A673 (cell line): ENCODE data around the gene TMPRSS6. TPM values are rescaled to one million over a fixed set of nuclear protein-coding genes. Genes with fewer than 3 reads are reported as not detected.

ENCODE experiments used
- BruUV-seq: library from RNA; stranded (reverse); fragments of 400-500 nt; replicated peaks from 2 replicates; lab custom pipeline; 2021; lab: Mats Ljungman, UMichigan
- CTCF ChIA-PET: fragments of 300-600 bp; sonication (Branson Sonifier 250); formaldehyde crosslinking; loops from one replicate; lab custom pipeline; 2022; ENCODE audit warnings: antibody characterized with exemption; lab: Charles Lee
- POLR2A ChIA-PET: fragments of 300-600 bp; sonication (Branson Sonifier 250); formaldehyde crosslinking; loops from one replicate; lab custom pipeline; 2022; ENCODE audit warnings: antibody characterized with exemption; ENCODE audit not compliant: low non-redundant PET; lab: Charles Lee
- DNase-seq: peaks from one replicate; pipeline ENCODE4 v3.0.0-alpha.2; 2015; ENCODE audit warnings: low spot score
- H3K27ac ChIP-seq: fragments of 200-600 bp; sonication (generic); 2 replicates; pipeline ENCODE4 v1.5.1; 2016; ENCODE audit warnings: mixed run types, low read depth, mild to moderate bottlenecking, mixed read lengths, antibody characterized with exemption, low read length; ENCODE audit not compliant: poor library complexity, severe bottlenecking
- H3K27me3 ChIP-seq: fragments of 200-600 bp; sonication (generic); replicated peaks from 2 replicates; pipeline ENCODE4 v1.6.1; 2017; ENCODE audit warnings: mixed run types, low read depth, mild to moderate bottlenecking, mixed read lengths, antibody characterized with exemption, low read length; ENCODE audit not compliant: insufficient read depth, poor library complexity
- H3K36me3 ChIP-seq: fragments of 200-600 bp; sonication (generic); 2 replicates; pipeline ENCODE4 v1.6.1; 2016; ENCODE audit warnings: mixed run types, mild to moderate bottlenecking, mixed read lengths, antibody characterized with exemption, low read length; ENCODE audit not compliant: insufficient read depth, poor library complexity, severe bottlenecking
- H3K4me1 ChIP-seq: fragments of 200-600 bp; sonication (generic); 2 replicates; pipeline ENCODE4 v1.6.1; 2017; ENCODE audit warnings: mixed run types, mild to moderate bottlenecking, mixed read lengths, antibody characterized with exemption, low read length; ENCODE audit not compliant: insufficient read depth, poor library complexity, severe bottlenecking
- H3K4me3 ChIP-seq: fragments of 200-600 bp; sonication (generic); 2 replicates; pipeline ENCODE4 v1.5.1; 2016; ENCODE audit warnings: low read depth, mixed run types, mild to moderate bottlenecking, mixed read lengths, low read length; ENCODE audit not compliant: poor library complexity, severe bottlenecking
- H3K9me3 ChIP-seq: fragments of 200-600 bp; sonication (generic); 2 replicates; pipeline ENCODE4 v1.6.1; 2016; ENCODE audit warnings: mixed run types, low read depth, mild to moderate bottlenecking, mixed read lengths, antibody characterized with exemption, low read length; ENCODE audit not compliant: poor library complexity, severe bottlenecking
- EZH2 ChIP-seq: fragments of 200-600 bp; sonication (generic); IDR thresholded peaks from 2 replicates; pipeline ENCODE4 v1.6.1; 2017; ENCODE audit warnings: borderline replicate concordance, low read depth, mild to moderate bottlenecking, mixed read lengths, antibody characterized with exemption, low read length; ENCODE audit not compliant: poor library complexity, severe bottlenecking
- intact Hi-C: fragments of 100-400 bp; cut with micrococcal nuclease; formaldehyde crosslinking; loops from one replicate; pipeline ENCODE4 v1.10.0; 2022; ENCODE audit not compliant: unreplicated experiment
- total RNA-seq: library from RNA; stranded (reverse); gene quantifications from 2 replicates; pipeline ENCODE4 v1.2.3, GENCODE V29; 2021
- TF ChIP-seq, protein P1 (sequence below): fragments of 300-800, 200-600 bp; sonication (generic); conservative IDR thresholded peaks from 2 replicates; pipeline ENCODE4 v1.5.1; 2017; ENCODE audit warnings: low read depth, mild to moderate bottlenecking, antibody characterized with exemption, low read length, moderate library complexity, mixed read lengths

TMPRSS6 gene
- total RNA-seq, 1 experiment from 2014 or later = not detected

GRCh38 chr22:37107816-37108621 is 1.5 kb downstream of the TMPRSS6 start:
- no peaks in the 10 kb centered on the region for H3K36me3 ChIP-seq
- TF ChIP-seq, protein P1, sequence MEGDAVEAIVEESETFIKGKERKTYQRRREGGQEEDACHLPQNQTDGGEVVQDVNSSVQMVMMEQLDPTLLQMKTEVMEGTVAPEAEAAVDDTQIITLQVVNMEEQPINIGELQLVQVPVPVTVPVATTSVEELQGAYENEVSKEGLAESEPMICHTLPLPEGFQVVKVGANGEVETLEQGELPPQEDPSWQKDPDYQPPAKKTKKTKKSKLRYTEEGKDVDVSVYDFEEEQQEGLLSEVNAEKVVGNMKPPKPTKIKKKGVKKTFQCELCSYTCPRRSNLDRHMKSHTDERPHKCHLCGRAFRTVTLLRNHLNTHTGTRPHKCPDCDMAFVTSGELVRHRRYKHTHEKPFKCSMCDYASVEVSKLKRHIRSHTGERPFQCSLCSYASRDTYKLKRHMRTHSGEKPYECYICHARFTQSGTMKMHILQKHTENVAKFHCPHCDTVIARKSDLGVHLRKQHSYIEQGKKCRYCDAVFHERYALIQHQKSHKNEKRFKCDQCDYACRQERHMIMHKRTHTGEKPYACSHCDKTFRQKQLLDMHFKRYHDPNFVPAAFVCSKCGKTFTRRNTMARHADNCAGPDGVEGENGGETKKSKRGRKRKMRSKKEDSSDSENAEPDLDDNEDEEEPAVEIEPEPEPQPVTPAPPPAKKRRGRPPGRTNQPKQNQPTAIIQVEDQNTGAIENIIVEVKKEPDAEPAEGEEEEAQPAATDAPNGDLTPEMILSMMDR = no peak
- TF ChIP-seq EZH2 = no peak
- no peaks in the 10 kb centered on the region for H3K9me3 ChIP-seq
- intact Hi-C loops = no loop called here
- CTCF ChIA-PET = no interaction called here
- BruUV-seq = no TSS peak
- no peaks in the 10 kb centered on the region for H3K27me3 ChIP-seq
- no peaks in the 10 kb centered on the region for H3K4me1 ChIP-seq
- no peak for DNase-seq
- no peak overlapping the region for H3K4me3 ChIP-seq
- H3K27ac ChIP-seq = no peak overlapping the region
- POLR2A ChIA-PET = no interaction called here

- Histone ChIP-seq H3K4me3 (no peak overlapping the region), H3K36me3 (no peaks in the 10 kb centered on the region), H3K27me3 (no peaks in the 10 kb centered on the region), H3K4me1 (no peaks in the 10 kb centered on the region), H3K27ac (no peak overlapping the region), H3K9me3 (no peaks in the 10 kb centered on the region)
- TF ChIP-seq, protein P1 = no peak
- no peak for TF ChIP-seq EZH2
- no peak for DNase-seq
- intact Hi-C loops = no loop called here
- no TSS peak for BruUV-seq
- ChIA-PET CTCF (no interaction called here), POLR2A (no interaction called here)
Measured at GRCh38 chr22:37105990-37106389, 3.5 kb downstream of the TMPRSS6 start.

GRCh38 chr22:37105154-37105553 is 4.4 kb downstream of the TMPRSS6 start:
- Histone ChIP-seq H3K27me3 (no peaks in the 10 kb centered on the region), H3K4me3 (no peak overlapping the region), H3K4me1 (no peaks in the 10 kb centered on the region), H3K36me3 (no peaks in the 10 kb centered on the region), H3K9me3 (no peaks in the 10 kb centered on the region), H3K27ac (no peak overlapping the region)
- DNase-seq = no peak
- no TSS peak for BruUV-seq
- POLR2A ChIA-PET = no interaction called here
- TF ChIP-seq, protein P1 = no peak
- TF ChIP-seq EZH2 = no peak
- CTCF ChIA-PET = no interaction called here
- intact Hi-C loops = no loop called here
